Tibial artery (tissue), 4 donors: ENCODE results near the gene GNG4.
"Not testable (repeated sequence)": the region's sequence is repeated elsewhere in the genome, so short reads cannot be mapped to it uniquely, and the experiment has no call there.

Source experiments
- DNase-seq, 2 donors: peaks; one replicate each; pipeline ENCODE4 v3.0.0-alpha.2; 2019
- H3K27ac ChIP-seq, 2 donors: fragments of 200-600 bp; sonication (generic) in 1 of 2; 1 replicate in 1 of 2; 2 replicates in 1 of 2; pipeline ENCODE4 v1.5.1; 2018 to 2019; ENCODE audit warnings: mild to moderate bottlenecking in 1 of 2
- H3K27me3 ChIP-seq, 2 donors: fragments of 200-600 bp; sonication (generic) in 1 of 2; one replicate each; pipeline versions ENCODE4 v1.5.1 to v1.6.0; 2016 to 2019
- H3K36me3 ChIP-seq, 3 donors: fragments of 200-600 bp; sonication (generic) in 2 of 3; one replicate each; pipeline ENCODE4 v1.5.1; 2016 to 2019; ENCODE audit warnings: mild to moderate bottlenecking in 2 of 3
- H3K4me1 ChIP-seq, 4 donors: fragments of 200-600 bp; sonication (generic) in 2 of 4; 1 replicate in 3 of 4; 2 replicates in 1 of 4; pipeline ENCODE4 v1.5.1; 2016 to 2019
- H3K4me3 ChIP-seq, 2 donors: fragments of 200-600 bp; sonication (generic) in 1 of 2; 1 replicate in 1 of 2; 2 replicates in 1 of 2; pipeline ENCODE4 v1.5.1; 2018 to 2019; ENCODE audit warnings: mild to moderate bottlenecking in 2 of 2
- H3K9me3 ChIP-seq, 3 donors: fragments of 200-600 bp; sonication (generic) in 1 of 3; one replicate each; pipeline ENCODE4 v1.5.1; 2016 to 2019
- intact Hi-C: fragments of 100-400 bp; cut with DNase I; formaldehyde crosslinking; loops from one replicate; pipeline ENCODE4 v1.15.0; 2023; ENCODE audit warnings: low total_unique reads
- TF ChIP-seq, protein P1 (sequence below), 2 experiments: fragments of 200-600 bp in 1 of 2; fragments of 450-650 bp in 1 of 2; IDR thresholded peaks; one replicate each; pipeline ENCODE4 v1.5.1; 2017 to 2019; ENCODE audit warnings: antibody characterized with exemption in 2 of 2, mild to moderate bottlenecking in 1 of 2, moderate library complexity in 1 of 2

Gene GNG4

DNA sequence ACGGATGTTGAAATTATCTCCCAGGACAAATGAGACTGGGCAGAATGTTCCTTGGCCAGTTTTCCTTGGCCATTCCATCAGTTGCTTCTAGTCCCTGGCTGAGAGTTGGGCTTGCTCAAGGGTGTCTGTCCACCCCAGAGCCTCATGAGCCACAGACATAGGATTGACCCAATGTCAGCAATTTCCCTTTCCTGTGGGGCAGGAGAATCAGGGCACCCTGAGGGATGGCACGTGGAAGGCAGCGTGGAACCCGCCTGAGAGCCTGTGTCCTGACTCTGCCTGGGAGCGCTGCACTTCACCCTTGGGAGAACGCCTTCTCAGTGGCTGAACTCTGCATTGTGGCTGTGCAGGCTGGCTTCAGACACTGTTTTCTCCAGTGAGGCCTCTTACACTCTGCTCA, 74.0 kb downstream of the GNG4 start:
- no peak for DNase-seq
- Histone ChIP-seq H3K4me3 (no peak overlapping the region), H3K4me1 (no peaks in the 10 kb centered on the region), H3K27me3 (peaks cover 0 to 6% of the 10 kb centered on the region in 2 donors), H3K27ac (no peak overlapping the region), H3K9me3 (no peaks in the 10 kb centered on the region), H3K36me3 (no peaks in the 10 kb centered on the region)
- intact Hi-C loops: no loop called here
- TF ChIP-seq, protein P1, sequence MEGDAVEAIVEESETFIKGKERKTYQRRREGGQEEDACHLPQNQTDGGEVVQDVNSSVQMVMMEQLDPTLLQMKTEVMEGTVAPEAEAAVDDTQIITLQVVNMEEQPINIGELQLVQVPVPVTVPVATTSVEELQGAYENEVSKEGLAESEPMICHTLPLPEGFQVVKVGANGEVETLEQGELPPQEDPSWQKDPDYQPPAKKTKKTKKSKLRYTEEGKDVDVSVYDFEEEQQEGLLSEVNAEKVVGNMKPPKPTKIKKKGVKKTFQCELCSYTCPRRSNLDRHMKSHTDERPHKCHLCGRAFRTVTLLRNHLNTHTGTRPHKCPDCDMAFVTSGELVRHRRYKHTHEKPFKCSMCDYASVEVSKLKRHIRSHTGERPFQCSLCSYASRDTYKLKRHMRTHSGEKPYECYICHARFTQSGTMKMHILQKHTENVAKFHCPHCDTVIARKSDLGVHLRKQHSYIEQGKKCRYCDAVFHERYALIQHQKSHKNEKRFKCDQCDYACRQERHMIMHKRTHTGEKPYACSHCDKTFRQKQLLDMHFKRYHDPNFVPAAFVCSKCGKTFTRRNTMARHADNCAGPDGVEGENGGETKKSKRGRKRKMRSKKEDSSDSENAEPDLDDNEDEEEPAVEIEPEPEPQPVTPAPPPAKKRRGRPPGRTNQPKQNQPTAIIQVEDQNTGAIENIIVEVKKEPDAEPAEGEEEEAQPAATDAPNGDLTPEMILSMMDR (IDR thresholded peaks at IDR 0.05): no peak

DNA sequence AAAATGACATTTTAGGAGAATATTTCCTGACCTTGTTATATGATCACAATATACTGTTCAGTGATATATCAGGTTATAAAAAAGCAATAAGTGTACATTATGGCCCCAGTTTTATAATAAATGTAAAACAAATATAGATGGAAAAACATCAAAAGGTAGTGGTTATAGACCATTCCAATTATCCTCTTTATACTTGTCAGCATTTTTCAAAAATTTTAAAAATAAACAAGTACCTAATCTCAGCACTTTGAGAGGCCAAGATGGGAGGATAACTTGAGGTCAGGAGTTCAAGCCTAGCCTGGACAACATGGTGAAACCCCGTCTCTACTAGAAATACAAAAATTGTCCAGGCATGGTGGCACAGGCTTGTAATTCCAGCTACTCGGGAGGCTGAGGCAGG, 75.7 kb downstream of the GNG4 start:
- DNase-seq: no peak
- H3K36me3 ChIP-seq: no peaks in the 10 kb centered on the region
- intact Hi-C loops: no loop called here
- TF ChIP-seq, protein P1 (IDR thresholded peaks at IDR 0.05): no peak
- no peak overlapping the region for H3K4me3 ChIP-seq
- H3K4me1 ChIP-seq: no peaks in the 10 kb centered on the region
- no peak overlapping the region for H3K27ac ChIP-seq
- no peaks in the 10 kb centered on the region for H3K9me3 ChIP-seq
- peaks cover 0 to 6% of the 10 kb centered on the region in 2 donors for H3K27me3 ChIP-seq

DNA sequence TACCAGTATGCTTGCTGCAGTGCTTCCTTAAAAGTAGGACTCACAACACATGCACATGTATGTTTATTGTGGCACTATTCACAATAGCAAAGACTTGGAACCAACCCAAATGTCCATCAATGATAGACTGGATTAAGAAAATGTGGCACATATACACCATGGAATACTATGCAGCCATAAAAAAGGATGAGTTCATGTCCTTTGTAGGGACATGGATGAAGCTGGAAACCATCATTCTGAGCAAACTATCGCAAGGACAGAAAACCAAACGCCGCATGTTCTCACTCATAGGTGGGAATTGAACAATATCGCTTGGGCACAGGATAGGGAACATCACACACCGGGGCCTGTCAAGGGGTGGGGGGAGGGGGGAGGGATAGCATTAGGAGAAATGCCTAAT, 76.6 kb downstream of the GNG4 start:
- H3K4me3 ChIP-seq, H3K9me3 ChIP-seq, intact Hi-C loops, DNase-seq, H3K27me3 ChIP-seq, H3K27ac ChIP-seq, H3K4me1 ChIP-seq, H3K36me3 ChIP-seq: not testable (repeated sequence)

DNA sequence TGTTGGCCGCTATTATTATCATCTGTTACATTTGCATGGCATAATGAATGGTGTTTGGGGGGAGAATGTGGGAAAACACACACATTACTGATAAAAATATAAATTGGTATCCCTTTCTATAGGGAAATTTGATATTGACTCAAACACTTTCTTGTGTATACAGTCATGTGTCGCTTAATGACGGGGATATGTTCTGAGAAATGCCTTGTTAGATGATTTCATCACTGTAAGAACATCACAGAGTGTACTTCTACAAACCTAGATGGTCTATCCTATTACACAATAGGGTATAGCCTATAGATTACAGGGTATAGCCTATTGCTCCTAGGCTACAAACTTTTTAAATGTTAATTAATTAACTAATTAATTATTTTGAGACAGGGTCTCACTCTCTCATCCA, 78.1 kb downstream of the GNG4 start:
- Histone ChIP-seq H3K27ac (no peak overlapping the region), H3K9me3 (no peaks in the 10 kb centered on the region), H3K4me3 (no peak overlapping the region), H3K4me1 (no peaks in the 10 kb centered on the region), H3K27me3 (peaks cover 0 to 6% of the 10 kb centered on the region in 2 donors), H3K36me3 (no peaks in the 10 kb centered on the region)
- DNase-seq: no peak
- intact Hi-C loops: no loop called here
- TF ChIP-seq, protein P1 (IDR thresholded peaks at IDR 0.05): no peak

DNA sequence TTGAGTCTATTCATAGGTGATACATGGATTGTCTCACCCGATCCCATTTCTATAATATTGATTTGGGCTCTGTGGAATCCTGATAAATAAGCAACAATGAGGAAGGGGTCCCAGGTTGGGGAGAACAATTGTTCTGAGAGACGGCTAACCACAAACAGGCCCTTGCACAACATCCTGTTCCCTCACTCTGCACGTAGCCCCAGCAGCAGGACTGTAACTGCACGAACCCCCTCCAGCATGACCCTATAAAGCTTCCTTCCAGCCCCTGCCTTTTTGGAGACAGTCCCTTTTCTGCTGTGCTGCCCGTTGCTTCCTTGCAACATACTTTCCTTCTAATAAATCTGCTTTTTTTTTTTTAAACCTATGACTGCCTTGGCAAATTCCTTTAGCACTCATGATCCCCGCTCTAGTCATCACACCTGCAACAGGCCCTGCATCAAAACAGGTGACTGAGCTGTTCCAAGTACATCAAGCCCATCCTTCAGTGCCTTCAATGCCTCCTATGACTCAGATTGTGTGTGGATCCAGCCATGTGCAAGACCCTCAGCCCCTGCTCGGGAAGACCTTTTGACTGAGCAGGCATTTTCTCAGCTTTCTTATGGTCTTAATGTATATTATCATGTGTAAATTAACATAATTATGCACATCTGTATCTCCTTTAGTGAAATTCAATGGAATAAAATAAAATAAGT, 81.6 kb downstream of the GNG4 start:
- H3K4me3 ChIP-seq: no peak overlapping the region
- intact Hi-C loops: no loop called here
- no peak overlapping the region for H3K27ac ChIP-seq
- H3K27me3 ChIP-seq: peaks cover 0 to 6% of the 10 kb centered on the region in 2 donors
- no peaks in the 10 kb centered on the region for H3K4me1 ChIP-seq
- TF ChIP-seq, protein P1 (IDR thresholded peaks at IDR 0.05): no peak
- H3K9me3 ChIP-seq: peaks cover 0 to 3% (median 0%) of the 10 kb centered on the region in 3 donors
- no peaks in the 10 kb centered on the region for H3K36me3 ChIP-seq
- DNase-seq: no peak

DNA sequence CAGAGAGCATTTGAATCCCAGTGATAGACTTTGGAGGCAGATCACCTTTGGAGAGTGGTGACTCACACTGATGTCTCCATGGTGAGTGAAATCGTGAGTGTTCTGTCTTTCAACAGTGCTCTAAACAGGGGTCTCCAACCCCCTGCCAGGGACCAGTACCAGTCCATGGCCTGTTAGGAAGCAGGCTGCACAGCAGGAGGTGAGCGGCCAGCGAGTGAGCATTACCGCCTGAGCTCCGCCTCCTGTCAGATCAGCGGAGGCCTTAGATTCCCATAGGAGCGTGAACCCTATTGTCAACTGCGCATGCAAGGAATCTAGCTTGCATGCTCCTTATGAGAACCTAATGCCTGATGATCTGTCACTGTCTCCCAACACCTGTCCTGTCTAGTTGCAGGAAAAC, 83.5 kb downstream of the GNG4 start:
- H3K9me3 ChIP-seq: peaks cover 0 to 5% (median 0%) of the 10 kb centered on the region in 3 donors
- TF ChIP-seq, protein P1 (IDR thresholded peaks at IDR 0.05): no peak
- H3K4me1 ChIP-seq: no peaks in the 10 kb centered on the region
- H3K36me3 ChIP-seq: no peaks in the 10 kb centered on the region
- H3K27me3 ChIP-seq: no peaks in the 10 kb centered on the region
- intact Hi-C loops: no loop called here
- no peak for DNase-seq
- no peak overlapping the region for H3K27ac ChIP-seq
- H3K4me3 ChIP-seq: no peak overlapping the region
